Choroid plexus epithelial cell (primary cell): ENCODE data around the gene FCRL5.
"Not testable (repeated sequence)": the region's sequence is repeated elsewhere in the genome, so short reads cannot be mapped to it uniquely, and the experiment has no call there.

Experiments used
- DNase-seq: peaks from one replicate; pipeline ENCODE4 v3.0.0-alpha.2; 2010; ENCODE audit warnings: low read depth
- H3K4me3 ChIP-seq: 2 replicates; pipeline ENCODE4 v1.5.1; 2011; ENCODE audit warnings: low read depth, mild to moderate bottlenecking, control low read depth, low read length, moderate library complexity
- TF ChIP-seq, protein P1 (sequence below): conservative IDR thresholded peaks from 2 replicates; pipeline ENCODE4 v1.5.1; 2011; ENCODE audit warnings: low read depth, mild to moderate bottlenecking, control low read depth, inconsistent platforms, low read length, moderate library complexity

FCRL5 gene

DNA sequence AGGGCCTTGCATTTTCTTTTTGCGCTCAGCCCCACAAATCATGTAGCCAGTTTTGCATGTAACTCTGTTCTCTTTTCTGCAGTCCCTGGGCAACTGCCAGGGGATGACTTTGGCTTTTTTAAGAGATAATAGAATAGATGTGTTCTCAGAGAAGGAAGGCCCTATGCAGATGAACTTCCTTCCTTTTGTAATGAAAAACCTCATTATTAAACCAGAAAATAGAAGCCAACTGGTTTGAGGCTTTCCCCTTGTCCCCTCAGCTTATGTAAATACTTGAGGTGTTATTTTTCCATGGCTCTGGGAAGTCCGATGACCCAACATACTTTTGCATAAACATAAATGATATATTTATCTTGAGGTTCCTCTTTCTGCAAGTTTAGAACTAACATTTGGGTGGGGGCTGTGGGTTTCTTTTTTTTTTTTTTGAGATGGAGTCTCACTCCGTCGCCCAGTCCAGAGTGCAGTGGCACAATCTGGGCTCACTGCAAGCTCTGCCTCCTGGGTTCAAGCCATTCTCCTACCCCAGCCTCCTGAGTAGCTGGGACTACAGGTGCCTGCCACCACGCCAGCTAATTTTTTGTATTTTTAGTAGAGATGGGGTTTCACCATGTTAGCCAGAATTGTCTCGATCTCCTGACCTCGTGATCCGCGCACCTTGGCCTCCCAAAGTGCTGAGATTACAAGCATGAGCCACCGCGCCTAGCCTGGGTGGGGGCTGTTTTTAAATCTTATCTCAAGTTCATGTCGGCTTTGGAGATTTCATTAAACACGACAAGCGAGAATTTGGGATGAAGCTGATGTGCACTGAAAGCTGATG, 14.4 kb upstream of the FCRL5 start:
- DNase-seq: no peak
- TF ChIP-seq, protein P1, sequence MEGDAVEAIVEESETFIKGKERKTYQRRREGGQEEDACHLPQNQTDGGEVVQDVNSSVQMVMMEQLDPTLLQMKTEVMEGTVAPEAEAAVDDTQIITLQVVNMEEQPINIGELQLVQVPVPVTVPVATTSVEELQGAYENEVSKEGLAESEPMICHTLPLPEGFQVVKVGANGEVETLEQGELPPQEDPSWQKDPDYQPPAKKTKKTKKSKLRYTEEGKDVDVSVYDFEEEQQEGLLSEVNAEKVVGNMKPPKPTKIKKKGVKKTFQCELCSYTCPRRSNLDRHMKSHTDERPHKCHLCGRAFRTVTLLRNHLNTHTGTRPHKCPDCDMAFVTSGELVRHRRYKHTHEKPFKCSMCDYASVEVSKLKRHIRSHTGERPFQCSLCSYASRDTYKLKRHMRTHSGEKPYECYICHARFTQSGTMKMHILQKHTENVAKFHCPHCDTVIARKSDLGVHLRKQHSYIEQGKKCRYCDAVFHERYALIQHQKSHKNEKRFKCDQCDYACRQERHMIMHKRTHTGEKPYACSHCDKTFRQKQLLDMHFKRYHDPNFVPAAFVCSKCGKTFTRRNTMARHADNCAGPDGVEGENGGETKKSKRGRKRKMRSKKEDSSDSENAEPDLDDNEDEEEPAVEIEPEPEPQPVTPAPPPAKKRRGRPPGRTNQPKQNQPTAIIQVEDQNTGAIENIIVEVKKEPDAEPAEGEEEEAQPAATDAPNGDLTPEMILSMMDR: no peak
- H3K4me3 ChIP-seq: no peak overlapping the region

DNA sequence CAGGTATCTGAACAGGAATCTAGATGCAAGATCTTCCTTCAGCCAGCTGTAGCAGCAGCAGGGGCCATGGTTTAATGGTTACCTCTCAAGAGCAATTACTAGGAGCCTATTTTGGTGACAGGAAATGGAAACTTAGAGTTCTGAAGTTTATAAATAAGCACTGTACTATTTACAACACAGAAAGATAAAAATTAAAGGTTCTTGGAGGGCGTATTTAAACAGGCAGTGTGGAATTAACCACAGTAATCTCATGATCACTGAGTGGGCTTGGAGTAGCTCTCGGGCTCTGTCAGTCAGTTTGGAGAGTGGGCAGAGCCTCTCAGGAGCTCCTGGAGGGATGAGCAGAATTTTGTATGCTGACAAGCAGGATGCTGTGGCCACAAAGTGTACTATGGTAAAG, 10.2 kb upstream of the FCRL5 start:
- no peak overlapping the region for H3K4me3 ChIP-seq
- no peak for DNase-seq
- TF ChIP-seq, protein P1: no peak

DNA sequence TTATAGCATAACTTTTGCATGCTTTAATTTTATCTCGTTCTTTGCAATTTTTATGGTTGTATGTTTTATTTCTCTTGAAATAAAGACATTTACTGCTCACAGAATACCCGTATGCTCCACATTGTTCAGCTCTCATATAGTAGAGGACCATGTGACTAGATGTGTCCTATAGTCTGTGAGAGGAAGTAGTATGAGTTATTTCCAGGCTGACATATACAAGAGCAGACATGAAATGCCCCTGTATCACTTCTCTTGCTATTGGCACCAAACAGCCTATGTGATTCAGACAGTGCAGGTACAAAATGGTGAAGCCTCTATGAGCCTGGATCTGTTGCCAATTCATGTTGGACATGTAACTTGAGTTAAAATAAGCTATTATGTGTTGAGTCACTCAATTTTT, 5.8 kb upstream of the FCRL5 start:
- DNase-seq: no peak
- no peak overlapping the region for H3K4me3 ChIP-seq
- TF ChIP-seq, protein P1: no peak

DNA sequence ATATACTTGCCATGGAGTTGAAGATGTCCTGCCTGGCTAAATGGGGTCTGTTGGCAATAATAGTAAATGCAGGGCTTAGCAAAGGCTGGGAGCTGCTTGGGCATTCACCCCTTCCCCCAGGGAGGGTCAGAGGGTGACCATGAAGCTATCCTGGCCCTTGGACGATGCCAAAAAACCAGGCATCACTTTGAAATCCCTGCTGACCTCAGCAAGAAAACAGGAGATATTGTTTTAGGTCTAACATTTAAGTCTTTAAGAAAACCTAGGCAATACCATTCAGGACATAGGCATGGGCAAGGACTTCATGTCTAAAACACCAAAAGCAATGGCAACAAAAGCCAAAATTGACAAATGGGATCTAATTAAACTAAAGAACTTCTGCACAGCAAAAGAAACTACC, 4.2 kb downstream of the FCRL5 start:
- not testable (repeated sequence) for DNase-seq, H3K4me3 ChIP-seq

DNA sequence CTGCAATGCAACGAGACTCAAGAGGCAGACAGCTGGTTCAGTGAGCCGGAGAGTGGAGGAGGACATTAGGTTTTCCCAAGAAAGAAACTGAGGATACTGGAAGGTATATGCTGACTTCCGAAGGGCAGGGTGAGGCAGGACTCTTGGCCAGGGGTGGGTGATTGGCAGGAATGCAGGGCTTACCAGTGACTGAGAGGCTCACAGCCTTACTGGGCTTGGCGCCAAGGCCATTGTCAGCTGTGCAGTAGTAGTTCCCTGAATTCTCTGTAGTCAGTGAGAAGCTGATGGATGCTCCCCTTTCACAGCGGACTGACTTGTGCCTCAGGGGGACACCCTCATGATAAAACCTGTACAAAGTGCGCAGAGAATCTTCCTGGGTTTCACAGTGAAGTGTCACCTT, 9.6 kb downstream of the FCRL5 start:
- TF ChIP-seq, protein P1: no peak
- DNase-seq: no peak
- H3K4me3 ChIP-seq: no peak overlapping the region

DNA sequence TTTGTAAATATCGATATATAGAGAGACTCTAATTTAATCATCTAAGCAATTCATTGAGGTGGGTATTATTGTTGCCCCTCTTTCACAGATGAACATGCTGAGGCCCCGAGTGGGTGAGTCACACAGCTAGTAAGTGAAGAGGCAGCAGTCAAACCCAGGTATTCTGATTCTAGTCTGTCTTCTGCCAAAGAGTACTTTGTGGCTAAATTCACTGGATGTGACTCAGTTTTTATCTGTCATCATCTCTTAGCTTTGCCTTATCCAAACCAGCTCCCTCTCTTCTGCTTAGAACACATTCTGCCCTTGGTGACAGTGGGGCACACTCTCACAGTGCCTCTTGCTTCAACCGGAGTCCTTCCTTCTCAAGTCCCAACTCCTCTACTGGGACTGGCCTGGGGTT, 11.5 kb downstream of the FCRL5 start:
- DNase-seq: no peak
- TF ChIP-seq, protein P1: no peak
- H3K4me3 ChIP-seq: no peak overlapping the region

DNA sequence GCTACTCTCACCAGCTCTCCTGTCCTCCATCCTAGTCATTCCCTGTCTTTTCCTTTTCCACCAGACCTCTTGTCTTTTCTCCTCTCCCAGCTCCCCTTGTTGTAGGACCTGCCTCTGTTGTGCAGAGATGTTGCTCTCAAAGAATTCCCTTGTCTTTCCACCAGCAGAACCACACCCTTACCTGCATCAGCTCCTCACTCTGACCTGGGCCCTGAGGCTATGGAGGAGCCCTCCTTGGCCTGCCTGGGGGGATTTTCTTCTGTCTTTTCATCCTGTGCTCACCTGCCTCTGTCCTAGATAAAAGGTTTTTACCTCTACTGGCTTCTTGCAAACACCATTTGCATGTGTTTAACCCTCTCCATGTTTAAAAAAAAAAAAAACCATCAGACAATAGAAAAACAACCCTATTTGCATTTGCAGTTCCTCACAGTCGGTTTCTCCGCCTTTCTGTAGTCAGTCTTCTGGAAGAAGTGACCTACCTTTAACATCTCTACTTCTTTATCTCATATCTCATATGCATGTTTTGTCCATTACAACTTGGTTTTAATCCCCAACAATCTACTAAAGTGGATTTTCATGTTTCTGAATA, 12.1 kb downstream of the FCRL5 start:
- no peak overlapping the region for H3K4me3 ChIP-seq
- TF ChIP-seq, protein P1: no peak
- DNase-seq: no peak
